GM15510 (cell line): ENCODE results near the gene PARD3B.

Source experiments
- POLR2A ChIP-seq: IDR thresholded peaks from 3 replicates; pipeline ENCODE4 v1.6.1; 2011; ENCODE audit warnings: borderline replicate concordance; ENCODE audit not compliant: insufficient read length; ENCODE audit errors: extremely low read depth

PARD3B gene

GRCh38 chr2:204693262-204693661, 148.0 kb downstream of the PARD3B start:
- TF ChIP-seq POLR2A, result no peak

- TF ChIP-seq POLR2A, result no peak
Observed at GRCh38 chr2:204695506-204695905, 150.2 kb downstream of the PARD3B start.

DNA sequence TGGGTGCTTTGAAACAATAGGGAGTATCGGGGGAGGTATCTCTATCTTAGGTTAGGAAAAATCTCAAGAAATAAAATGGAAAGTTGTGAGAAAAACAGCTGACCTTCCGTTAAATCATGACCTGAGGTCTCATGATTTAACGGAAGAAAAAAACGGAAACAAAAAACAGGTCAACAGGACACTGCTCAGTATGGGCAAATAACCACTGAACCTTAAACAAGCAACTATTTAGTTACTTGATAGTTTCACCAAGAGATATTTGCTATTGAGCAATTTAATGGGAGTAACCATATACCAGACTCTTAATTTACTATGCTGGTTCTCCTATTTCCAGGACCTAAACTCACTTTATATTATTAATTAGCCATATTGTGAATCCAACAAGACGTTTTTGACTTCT, 150.8 kb downstream of the PARD3B start:
- TF ChIP-seq POLR2A, result no peak

DNA sequence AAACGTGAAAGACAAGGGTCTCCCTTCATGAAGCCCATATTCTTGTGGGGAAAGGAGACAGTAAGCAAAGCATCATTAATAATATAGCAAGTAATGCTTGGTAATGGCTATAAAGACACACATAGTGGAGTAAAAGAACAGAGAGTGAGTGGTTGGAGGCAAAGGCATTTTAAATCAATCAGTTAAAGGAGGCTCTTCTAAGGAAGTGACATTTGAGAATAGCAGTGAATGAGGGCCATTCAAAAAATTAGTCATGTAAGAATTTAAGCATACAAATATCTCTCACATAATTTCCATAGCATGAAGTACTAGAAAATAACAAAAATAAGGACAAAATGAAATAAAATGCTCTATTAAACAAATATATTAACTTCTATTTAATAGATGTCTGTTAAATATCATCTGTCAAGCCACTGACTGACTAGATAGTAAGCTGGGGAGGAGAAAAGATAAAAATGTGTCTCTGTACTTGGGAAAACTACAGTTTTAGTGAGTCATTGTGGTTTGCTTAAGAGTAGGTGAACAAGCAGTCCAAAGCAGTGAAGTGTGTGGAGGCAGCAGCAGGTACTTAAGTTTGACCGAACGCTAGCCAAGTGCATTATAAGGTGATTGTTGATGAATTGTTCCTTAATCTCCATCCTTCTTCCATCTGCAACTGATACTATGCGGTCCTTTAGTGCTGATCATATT, 160.1 kb downstream of the PARD3B start:
- no peak for TF ChIP-seq POLR2A

GRCh38 chr2:204706939-204707338, 161.7 kb downstream of the PARD3B start:
- TF ChIP-seq POLR2A, result no peak

DNA sequence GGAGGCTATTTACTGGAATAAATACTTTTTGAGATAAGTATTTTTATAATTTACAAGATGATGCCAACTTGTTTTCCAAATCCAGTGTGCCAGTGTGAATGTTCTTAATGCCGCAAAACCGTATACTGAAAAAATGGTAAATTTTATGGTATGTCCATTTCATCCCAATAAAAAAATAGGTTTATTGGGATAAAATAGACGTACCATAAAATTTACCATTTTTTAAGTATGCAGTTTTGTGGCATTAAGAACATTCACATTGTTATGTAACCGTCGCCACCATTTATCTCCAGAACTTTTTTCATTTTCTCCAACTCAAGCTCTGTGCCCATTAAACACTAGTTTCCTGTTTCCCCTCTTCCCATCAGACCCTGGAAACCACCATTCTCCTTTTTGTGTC, 167.9 kb downstream of the PARD3B start:
- no peak for TF ChIP-seq POLR2A

- no peak for TF ChIP-seq POLR2A
Observed at GRCh38 chr2:204715361-204715760, 170.1 kb downstream of the PARD3B start.

DNA sequence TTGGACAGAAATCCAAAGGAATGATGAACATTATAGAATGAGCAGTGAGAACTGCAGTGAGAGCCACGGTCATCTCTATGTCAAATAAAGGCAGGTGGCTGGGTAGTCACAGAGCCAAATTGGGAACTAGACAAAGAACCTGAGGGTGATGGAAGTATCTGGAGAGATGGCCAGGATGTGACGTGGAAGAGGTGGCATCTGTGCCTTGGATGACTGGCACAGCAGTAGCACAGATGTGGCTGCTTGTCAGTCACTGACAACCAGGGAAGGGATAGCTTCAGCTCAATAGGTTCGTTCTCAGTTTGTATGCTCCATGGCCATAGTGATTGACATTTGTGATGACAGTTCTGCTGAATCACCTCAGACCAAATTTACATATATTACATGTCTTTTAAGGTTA, 172.3 kb downstream of the PARD3B start:
- no peak for TF ChIP-seq POLR2A

DNA sequence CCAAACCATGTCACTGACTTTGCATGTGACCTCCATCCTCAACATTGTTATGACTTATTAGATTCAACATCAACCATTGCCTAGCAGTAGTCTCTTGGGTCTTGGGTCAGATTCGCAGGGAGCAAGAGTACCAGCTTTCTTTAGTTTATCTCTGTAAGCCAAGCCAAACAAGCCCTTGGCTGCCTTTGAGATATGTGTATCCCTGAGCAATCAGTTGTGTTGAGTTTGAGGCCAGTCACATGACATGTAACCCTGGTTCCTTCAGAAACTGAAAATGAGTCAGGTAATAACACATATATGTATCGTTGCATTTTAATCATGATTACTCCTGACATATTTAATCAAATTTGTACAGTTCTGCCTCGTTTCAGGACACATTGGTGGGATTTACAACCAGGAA, 173.3 kb downstream of the PARD3B start:
- TF ChIP-seq POLR2A, result no peak

- no peak for TF ChIP-seq POLR2A
Observed at GRCh38 chr2:204720874-204721273, 175.6 kb downstream of the PARD3B start.

GRCh38 chr2:204722207-204722606, 176.9 kb downstream of the PARD3B start:
- TF ChIP-seq POLR2A, result no peak

DNA sequence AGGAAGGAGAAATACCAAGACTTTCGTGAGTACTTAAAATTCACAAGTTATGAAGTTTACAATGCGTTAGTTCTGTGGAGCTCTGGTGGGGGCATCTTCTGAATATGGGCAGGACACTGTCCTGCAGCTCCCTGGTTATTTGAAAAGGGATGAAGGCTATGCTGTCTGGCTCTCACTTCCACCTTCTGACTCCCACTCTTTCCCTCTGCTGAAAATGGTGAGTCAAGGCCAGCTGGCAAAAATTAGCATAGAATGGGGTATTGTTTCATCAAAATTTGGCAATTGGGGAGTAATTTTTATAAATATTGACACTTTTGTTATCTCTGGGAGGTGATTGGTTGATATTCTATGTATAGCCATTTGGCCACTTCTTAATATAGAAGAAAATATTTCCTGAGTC, 177.4 kb downstream of the PARD3B start:
- no peak for TF ChIP-seq POLR2A

DNA sequence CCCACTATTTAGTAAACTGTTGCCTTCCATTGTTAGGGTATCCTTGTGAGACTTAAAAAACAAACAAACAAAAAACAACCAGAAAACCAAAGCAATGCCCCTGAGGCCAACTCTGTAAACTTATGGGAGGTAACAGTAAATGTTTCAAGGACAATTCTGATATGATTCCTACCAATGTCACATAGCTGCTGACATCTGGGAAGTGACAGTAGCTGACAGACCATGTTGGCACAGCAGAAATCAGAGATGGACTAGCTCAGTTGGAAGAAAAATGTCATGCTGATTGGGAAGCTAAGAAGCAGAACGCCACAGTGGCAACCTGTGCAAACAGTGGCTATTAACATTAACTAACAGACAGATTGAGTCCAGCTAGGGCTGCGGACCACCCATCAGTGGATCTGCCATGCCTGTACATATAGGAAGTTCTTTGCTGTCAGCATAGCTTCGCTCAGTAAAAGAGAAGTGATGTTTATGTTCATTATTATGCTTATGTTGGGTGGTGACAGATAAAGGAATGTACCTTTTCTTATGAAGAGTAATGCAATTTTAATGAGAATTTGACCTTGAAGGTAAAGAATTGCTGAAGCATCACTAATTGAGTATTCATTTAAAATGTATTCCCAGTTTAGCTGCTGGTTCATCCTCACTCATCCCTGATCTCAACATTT, 180.6 kb downstream of the PARD3B start:
- no peak for TF ChIP-seq POLR2A

GRCh38 chr2:204726831-204727230, 181.6 kb downstream of the PARD3B start:
- TF ChIP-seq POLR2A, result no peak

- no peak for TF ChIP-seq POLR2A
Observed at GRCh38 chr2:204727368-204727767, 182.1 kb downstream of the PARD3B start.

DNA sequence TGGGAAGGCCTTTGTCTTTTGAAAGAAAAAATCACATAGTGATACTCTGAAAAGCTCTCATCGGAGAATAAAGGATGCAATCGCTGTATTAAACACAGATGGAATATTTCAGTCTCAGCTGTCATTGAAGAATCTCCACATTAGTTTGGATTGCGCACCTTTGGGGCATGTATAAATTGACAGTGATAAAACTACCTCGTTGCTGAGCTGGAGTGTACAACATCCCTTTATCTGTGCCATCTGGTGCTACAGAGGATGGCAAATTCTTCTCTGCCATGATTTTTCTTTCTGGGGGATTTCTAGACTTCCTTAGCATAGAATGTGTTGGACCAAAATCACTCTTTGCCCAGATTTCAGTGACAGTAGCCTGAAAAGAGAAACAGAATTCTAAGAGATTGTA, 185.3 kb downstream of the PARD3B start:
- no peak for TF ChIP-seq POLR2A

DNA sequence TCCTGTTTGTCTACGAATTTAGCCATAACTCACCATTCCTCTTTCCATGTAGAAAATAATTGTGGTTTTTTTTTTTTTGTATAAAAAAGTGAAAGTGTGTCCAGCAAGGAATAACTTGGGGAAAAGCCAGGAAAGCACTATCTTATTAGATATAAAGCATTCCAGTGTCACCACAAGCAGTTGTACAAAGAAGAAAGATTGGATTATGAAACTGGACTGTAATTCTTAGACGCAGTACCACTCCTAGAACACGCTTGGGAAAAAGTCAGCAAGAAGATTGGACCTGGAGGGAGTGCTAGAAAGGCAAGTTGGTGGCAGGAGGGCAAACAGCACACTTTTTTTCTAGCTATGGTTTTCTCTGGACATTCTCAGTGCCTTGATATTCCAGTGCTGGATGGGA, 186.7 kb downstream of the PARD3B start:
- TF ChIP-seq POLR2A, result no peak

- TF ChIP-seq POLR2A, result no peak
Observed at GRCh38 chr2:204737296-204737695, 192.0 kb downstream of the PARD3B start.

DNA sequence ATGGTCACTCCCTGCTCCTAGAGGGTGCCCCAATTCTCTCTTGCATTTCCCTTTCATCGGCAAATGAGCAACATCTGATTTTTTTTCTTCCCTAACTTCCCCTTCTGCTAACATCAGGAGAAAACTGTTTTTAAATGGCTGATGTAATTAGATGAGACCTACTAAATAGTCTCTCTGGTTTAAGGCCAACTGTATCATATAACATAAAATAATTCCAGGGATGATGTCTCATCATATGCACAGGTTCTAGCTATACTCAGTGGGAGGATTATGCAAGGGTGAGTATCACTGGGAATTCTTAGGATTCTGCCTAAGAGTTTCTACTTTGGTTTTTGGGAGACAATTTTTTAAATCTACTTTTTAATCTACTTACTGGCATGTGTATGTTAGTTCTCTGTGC, 193.4 kb downstream of the PARD3B start:
- no peak for TF ChIP-seq POLR2A
